Testis (tissue), 3 donors: ENCODE measurements around the gene SZT2. TPM values are rescaled to one million over a fixed set of nuclear protein-coding genes. Genes with fewer than 3 reads are reported as not detected.
A peak's percentile ranks its signal among the peaks of the same experiment; 100 is the strongest.

Experiments
- DNase-seq: peaks from one replicate; pipeline ENCODE4 v3.0.0-alpha.2; 2019
- H3K27ac ChIP-seq, 2 donors: fragments of 200-600 bp; sonication (generic); one replicate each; pipeline ENCODE4 v1.5.1; 2019
- H3K27me3 ChIP-seq: fragments of 200-600 bp; sonication (generic); one replicate; pipeline ENCODE4 v1.5.1; 2019
- H3K36me3 ChIP-seq: fragments of 200-600 bp; sonication (generic); one replicate; pipeline ENCODE4 v1.5.1; 2017; ENCODE audit warnings: low read depth; ENCODE audit errors: missing control alignments
- H3K4me1 ChIP-seq: fragments of 200-600 bp; sonication (generic); one replicate; pipeline ENCODE4 v1.5.1; 2019
- H3K4me3 ChIP-seq, 2 donors: fragments of 200-600 bp; sonication (generic); one replicate each; pipeline ENCODE4 v1.5.1; 2017 to 2019
- H3K9me3 ChIP-seq: fragments of 200-600 bp; sonication (generic); one replicate; pipeline ENCODE4 v1.5.1; 2017
- POLR2A ChIP-seq: fragments of 450-650 bp; IDR thresholded peaks from one replicate; pipeline ENCODE4 v1.6.1; 2017; ENCODE audit warnings: antibody characterized with exemption, mild to moderate bottlenecking, moderate library complexity
- WGBS, 2 donors: methylation state at CpG; one replicate each; pipeline ENCODE4 v1.1.5; 2018; 5-methylcytosine and 5-hydroxymethylcytosine counted together
- intact Hi-C: fragments of 100-400 bp; cut with DNase I; formaldehyde crosslinking; loops from one replicate; pipeline ENCODE4 v1.15.1; 2023; ENCODE audit warnings: low total_unique reads
- polyA plus RNA-seq: library from polyadenylated mRNA; stranded (reverse); fragments of 350-450 nt; fragmentation: Illumina TruSeq; extraction: RNeasy Lipid Tissue Mini Kit (QIAGEN cat#74804); gene quantifications from one replicate; pipeline ENCODE4 v1.2.3, GENCODE V29; 2014; ENCODE audit warnings: low read depth, low replicate concordance; ENCODE audit not compliant: insufficient read depth
- total RNA-seq, 2 donors: library from RNA; depleted of rRNA; stranded (reverse); fragments of >200 nt; gene quantifications; one replicate each; pipeline ENCODE4 v1.2.3, GENCODE V29; 2016
- TF ChIP-seq, protein P1 (sequence below), 3 experiments: fragments of 450-650 bp in 2 of 3; fragments of 200-600 bp in 1 of 3; sonication (generic) in 1 of 3; IDR thresholded peaks; one replicate each; pipeline ENCODE4 v1.5.1; 2016 to 2019; ENCODE audit warnings: antibody characterized with exemption in 3 of 3, mild to moderate bottlenecking in 2 of 3, moderate library complexity in 1 of 3

SZT2 gene
- total and polyA plus RNA-seq, 3 donors from 2014 or later: 40.0 to 115 (median 90.1) TPM

DNA sequence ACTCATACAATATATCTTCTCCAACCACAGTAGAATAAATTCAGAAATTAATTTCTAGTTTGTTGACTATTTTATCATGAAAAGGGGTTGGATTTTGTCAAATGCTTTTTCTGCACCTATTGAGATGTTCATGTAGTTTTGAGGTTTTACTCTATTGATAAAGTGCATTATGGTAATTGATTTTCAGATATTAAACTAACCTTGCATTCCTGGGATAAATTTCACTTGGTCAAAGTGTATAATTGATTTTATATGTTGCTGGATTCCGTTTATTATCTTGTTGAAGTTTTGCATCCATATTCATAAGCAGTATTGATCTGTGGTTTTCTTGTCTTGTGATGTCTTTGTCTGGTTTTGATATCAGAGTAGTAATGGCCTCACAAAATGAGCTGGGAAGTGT is 98.5 kb downstream of the SZT2 start:
- no peaks in the 10 kb centered on the region for H3K36me3 ChIP-seq
- H3K27ac ChIP-seq: no peak overlapping the region
- 88 to 90% methylated on average over 1 of the region's 1 CpG for WGBS, 2 donors
- DNase-seq: no peak
- no peak overlapping the region for H3K4me3 ChIP-seq
- intact Hi-C loops: no loop called here
- no peaks in the 10 kb centered on the region for H3K9me3 ChIP-seq
- no peaks in the 10 kb centered on the region for H3K4me1 ChIP-seq
- H3K27me3 ChIP-seq: no peaks in the 10 kb centered on the region
- TF ChIP-seq POLR2A: no peak
- TF ChIP-seq, protein P1, sequence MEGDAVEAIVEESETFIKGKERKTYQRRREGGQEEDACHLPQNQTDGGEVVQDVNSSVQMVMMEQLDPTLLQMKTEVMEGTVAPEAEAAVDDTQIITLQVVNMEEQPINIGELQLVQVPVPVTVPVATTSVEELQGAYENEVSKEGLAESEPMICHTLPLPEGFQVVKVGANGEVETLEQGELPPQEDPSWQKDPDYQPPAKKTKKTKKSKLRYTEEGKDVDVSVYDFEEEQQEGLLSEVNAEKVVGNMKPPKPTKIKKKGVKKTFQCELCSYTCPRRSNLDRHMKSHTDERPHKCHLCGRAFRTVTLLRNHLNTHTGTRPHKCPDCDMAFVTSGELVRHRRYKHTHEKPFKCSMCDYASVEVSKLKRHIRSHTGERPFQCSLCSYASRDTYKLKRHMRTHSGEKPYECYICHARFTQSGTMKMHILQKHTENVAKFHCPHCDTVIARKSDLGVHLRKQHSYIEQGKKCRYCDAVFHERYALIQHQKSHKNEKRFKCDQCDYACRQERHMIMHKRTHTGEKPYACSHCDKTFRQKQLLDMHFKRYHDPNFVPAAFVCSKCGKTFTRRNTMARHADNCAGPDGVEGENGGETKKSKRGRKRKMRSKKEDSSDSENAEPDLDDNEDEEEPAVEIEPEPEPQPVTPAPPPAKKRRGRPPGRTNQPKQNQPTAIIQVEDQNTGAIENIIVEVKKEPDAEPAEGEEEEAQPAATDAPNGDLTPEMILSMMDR (IDR thresholded peaks at IDR 0.05): no peak

DNA sequence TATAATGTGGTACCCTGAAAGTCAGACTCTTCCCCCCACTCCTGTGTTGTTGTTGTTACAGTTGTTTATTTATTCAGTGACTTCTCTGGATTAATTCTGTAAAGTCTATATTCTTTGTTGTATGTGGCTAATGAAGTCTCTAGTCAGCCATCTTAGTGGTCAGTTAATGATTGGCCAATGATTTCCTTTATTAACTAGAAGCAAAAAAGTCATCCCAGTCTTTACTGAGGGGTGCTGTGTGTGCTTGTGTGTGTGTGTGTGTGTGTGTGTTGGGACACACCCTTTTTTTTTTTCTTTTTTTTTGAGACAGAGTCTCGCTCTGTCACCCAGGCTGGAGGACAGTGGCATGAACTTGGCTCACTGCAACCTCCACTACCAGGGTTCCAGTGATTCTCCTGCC is 101.4 kb downstream of the SZT2 start:
- no peak overlapping the region for H3K4me3 ChIP-seq
- intact Hi-C loops: no loop called here
- WGBS, 2 donors: 91 to 95% methylated on average over 1 of the region's 1 CpG
- no peak overlapping the region for H3K27ac ChIP-seq
- peaks cover 3% of the 10 kb centered on the region for H3K4me1 ChIP-seq
- DNase-seq: no peak
- H3K36me3 ChIP-seq: no peaks in the 10 kb centered on the region
- no peaks in the 10 kb centered on the region for H3K27me3 ChIP-seq
- no peak for TF ChIP-seq POLR2A
- TF ChIP-seq, protein P1 (IDR thresholded peaks at IDR 0.05): no peak
- no peaks in the 10 kb centered on the region for H3K9me3 ChIP-seq

GRCh38 chr1:43492826-43493225 is 103.1 kb downstream of the SZT2 start:
- no peak for DNase-seq
- intact Hi-C loops: no loop called here
- no peaks in the 10 kb centered on the region for H3K27me3 ChIP-seq
- TF ChIP-seq, protein P1 (IDR thresholded peaks at IDR 0.05): no peak
- no peak for TF ChIP-seq POLR2A
- no peaks in the 10 kb centered on the region for H3K9me3 ChIP-seq
- H3K36me3 ChIP-seq: no peaks in the 10 kb centered on the region
- no peak overlapping the region for H3K27ac ChIP-seq
- H3K4me3 ChIP-seq: no peak overlapping the region
- WGBS, 2 donors: 80 to 86% methylated on average over 2 of the region's 2 CpGs
- peaks cover 3% of the 10 kb centered on the region for H3K4me1 ChIP-seq

- Histone ChIP-seq H3K9me3 (no peaks in the 10 kb centered on the region), H3K36me3 (no peaks in the 10 kb centered on the region), H3K27me3 (no peaks in the 10 kb centered on the region), H3K4me3 (no peak overlapping the region), H3K4me1 (peaks cover 3% of the 10 kb centered on the region), H3K27ac (peak overlapping the region in 1 of 2 donors; percentile 15)
- WGBS, 2 donors: 46 to 52% methylated on average over 11 of the region's 11 CpGs
- intact Hi-C loops: no loop called here
- DNase-seq: no peak
- TF ChIP-seq, protein P1 (IDR thresholded peaks at IDR 0.05): no peak
- no peak for TF ChIP-seq POLR2A
Measured at GRCh38 chr1:43493661-43494450, 104.2 kb downstream of the SZT2 start.

- Histone ChIP-seq H3K36me3 (no peaks in the 10 kb centered on the region), H3K4me3 (no peak overlapping the region), H3K27ac (no peak overlapping the region), H3K9me3 (no peaks in the 10 kb centered on the region), H3K27me3 (no peaks in the 10 kb centered on the region), H3K4me1 (peaks cover 3% of the 10 kb centered on the region)
- intact Hi-C loops: no loop called here
- TF ChIP-seq, protein P1 (IDR thresholded peaks at IDR 0.05): no peak
- TF ChIP-seq POLR2A: no peak
- DNase-seq: no peak
- WGBS, 2 donors: 92 to 93% methylated on average over 7 of the region's 7 CpGs
Measured at GRCh38 chr1:43495204-43495603, 105.5 kb downstream of the SZT2 start.
